Left renal pelvis (tissue), 4 donors: Measurements from ENCODE around the gene SPO11. TPM values are rescaled to one million over a fixed set of nuclear protein-coding genes. Genes with fewer than 3 reads are reported as not detected.
A peak's percentile ranks its signal among the peaks of the same experiment; 100 is the strongest.
"Not testable (repeated sequence)": the region's sequence is repeated elsewhere in the genome, so short reads cannot be mapped to it uniquely, and the experiment has no call there.

Experiments
- DNase-seq, 4 donors: peaks; one replicate each; pipeline ENCODE4 v3.0.0-alpha.2; 2013; ENCODE audit warnings: low read depth in 4 of 4, low spot score in 3 of 4
- polyA plus RNA-seq, 4 donors: library from polyadenylated mRNA; unstranded; fragments of 120-200 nt; gene quantifications; one replicate each; pipeline ENCODE4 v1.2.1, GENCODE V29; 2013; ENCODE audit not compliant: insufficient read length in 4 of 4

Gene SPO11
- polyA plus RNA-seq, 4 donors, result not detected

- no peak for DNase-seq
These were observed 2.8 kb downstream of the SPO11 start for GRCh38 chr20:57332105-57333089.

- no peak for DNase-seq
These were observed 5.8 kb downstream of the SPO11 start for GRCh38 chr20:57335392-57335791.

GRCh38 chr20:57341663-57342062 lies 12.1 kb downstream of the SPO11 start:
- no peak for DNase-seq

GRCh38 chr20:57342829-57343228 lies 13.2 kb downstream of the SPO11 start:
- no peak for DNase-seq

- DNase-seq, result peak in 2 of 4 donors; percentile 39 to 56
These were observed 16.9 kb downstream of the SPO11 start for GRCh38 chr20:57346477-57346876.

- no peak for DNase-seq
These were observed 17.8 kb downstream of the SPO11 start for GRCh38 chr20:57347393-57347792.

- not testable (repeated sequence) for DNase-seq
These were observed 18.8 kb downstream of the SPO11 start for GRCh38 chr20:57348200-57348921.

- not testable (repeated sequence) for DNase-seq
These were observed 19.4 kb downstream of the SPO11 start for GRCh38 chr20:57348922-57349574.

GRCh38 chr20:57350081-57350710 lies 20.6 kb downstream of the SPO11 start:
- DNase-seq, result no peak

GRCh38 chr20:57350726-57351041 lies 21.1 kb downstream of the SPO11 start:
- DNase-seq, result not testable (repeated sequence)

- DNase-seq, result peak; percentile 79 to 90 (median 83)
These were observed 21.6 kb downstream of the SPO11 start, which contains the start of gene RAE1 for GRCh38 chr20:57351042-57351783. Gene RAE1, plus strand, starts transcription at chr20:57351255. Its CDS starts 2,784 bp downstream, at chr20:57354039.

GRCh38 chr20:57352305-57352704 lies 22.7 kb downstream of the SPO11 start:
- no peak for DNase-seq

GRCh38 chr20:57353351-57353750 lies 23.7 kb downstream of the SPO11 start:
- no peak for DNase-seq

- DNase-seq, result no peak
These were observed 31.9 kb downstream of the SPO11 start for GRCh38 chr20:57361517-57361916.

- DNase-seq, result no peak
These were observed 34.8 kb downstream of the SPO11 start for GRCh38 chr20:57364451-57364850.

GRCh38 chr20:57369596-57369995 lies 40.0 kb downstream of the SPO11 start:
- DNase-seq, result no peak

- no peak for DNase-seq
These were observed 40.7 kb downstream of the SPO11 start for GRCh38 chr20:57370316-57370715.

- DNase-seq, result no peak
These were observed 41.8 kb downstream of the SPO11 start for GRCh38 chr20:57371363-57371762.

GRCh38 chr20:57372157-57372556 lies 42.6 kb downstream of the SPO11 start:
- DNase-seq, result no peak
